Trophoblast cell (in vitro differentiated cells and primary cell): ENCODE data around the gene LRCH1.

Experiments
- DNase-seq, 2 donors: peaks; one replicate each; pipeline ENCODE4 v3.0.0-alpha.2; 2016
- H2AFZ ChIP-seq: 2 replicates; pipeline ENCODE4 v1.6.1; 2013; ENCODE audit warnings: low read length, moderate library complexity, mild to moderate bottlenecking; ENCODE audit not compliant: insufficient read depth, poor library complexity
- H2AK5ac ChIP-seq: 2 replicates; pipeline ENCODE4 v1.6.1; 2013; ENCODE audit warnings: mild to moderate bottlenecking, low read length
- H2BK120ac ChIP-seq: 2 replicates; pipeline ENCODE4 v1.6.1; 2013; ENCODE audit warnings: low read length, mild to moderate bottlenecking, moderate library complexity; ENCODE audit not compliant: insufficient read depth, poor library complexity
- H2BK12ac ChIP-seq: 2 replicates; pipeline ENCODE4 v1.6.1; 2013; ENCODE audit warnings: mild to moderate bottlenecking, low read length, moderate library complexity
- H2BK5ac ChIP-seq: 2 replicates; pipeline ENCODE4 v1.6.1; 2013; ENCODE audit warnings: low read length, low read depth, moderate library complexity, mild to moderate bottlenecking; ENCODE audit not compliant: poor library complexity
- H3K14ac ChIP-seq: 2 replicates; pipeline ENCODE4 v1.6.1; 2013; ENCODE audit warnings: mild to moderate bottlenecking, low read length
- H3K18ac ChIP-seq: 2 replicates; pipeline ENCODE4 v1.6.1; 2013; ENCODE audit warnings: mild to moderate bottlenecking, low read length
- H3K23ac ChIP-seq: 2 replicates; pipeline ENCODE4 v1.6.1; 2013; ENCODE audit warnings: low read length
- H3K27ac ChIP-seq: 2 replicates; pipeline ENCODE4 v1.5.1; 2013; ENCODE audit warnings: low read depth, mild to moderate bottlenecking, inconsistent platforms, low read length, moderate library complexity
- H3K27me3 ChIP-seq: 2 replicates; pipeline ENCODE4 v1.6.1; 2013; ENCODE audit warnings: inconsistent platforms, mild to moderate bottlenecking, low read length, moderate library complexity; ENCODE audit not compliant: insufficient read depth
- H3K36me3 ChIP-seq, 2 experiments: 1 replicate in 1 of 2; 2 replicates in 1 of 2; pipeline ENCODE4 v1.6.1; 2013; ENCODE audit warnings: low read length in 2 of 2, mild to moderate bottlenecking in 2 of 2, moderate library complexity in 1 of 2; ENCODE audit not compliant: insufficient read depth in 2 of 2, control insufficient read depth in 1 of 2
- H3K4ac ChIP-seq: 2 replicates; pipeline ENCODE4 v1.6.1; 2013; ENCODE audit warnings: low read depth, mild to moderate bottlenecking, low read length, moderate library complexity
- H3K4me1 ChIP-seq, 2 experiments: 1 replicate in 1 of 2; 2 replicates in 1 of 2; pipeline ENCODE4 v1.6.1; 2013; ENCODE audit warnings: low read length in 2 of 2, mild to moderate bottlenecking in 2 of 2, moderate library complexity in 1 of 2; ENCODE audit not compliant: insufficient read depth in 2 of 2, control insufficient read depth in 1 of 2
- H3K4me2 ChIP-seq: 2 replicates; pipeline ENCODE4 v1.6.1; 2013; ENCODE audit warnings: inconsistent platforms, mild to moderate bottlenecking, low read length, moderate library complexity
- H3K4me3 ChIP-seq: 2 replicates; pipeline ENCODE4 v1.5.1; 2013; ENCODE audit warnings: mild to moderate bottlenecking, low read depth, low read length, inconsistent platforms
- H3K79me1 ChIP-seq: one replicate; pipeline ENCODE4 v1.6.1; 2013; ENCODE audit warnings: low read length
- H3K79me2 ChIP-seq: 2 replicates; pipeline ENCODE4 v1.6.1; 2013; ENCODE audit warnings: low read length, mild to moderate bottlenecking; ENCODE audit not compliant: control insufficient read depth, insufficient read depth, poor library complexity
- H3K9ac ChIP-seq: 2 replicates; pipeline ENCODE4 v1.6.1; 2013; ENCODE audit warnings: mild to moderate bottlenecking, low read length
- H3K9me3 ChIP-seq: 2 replicates; pipeline ENCODE4 v1.6.1; 2013; ENCODE audit warnings: low read depth, mild to moderate bottlenecking, control low read depth, inconsistent platforms, low read length; ENCODE audit not compliant: insufficient read depth
- H4K12ac ChIP-seq: 2 replicates; pipeline ENCODE4 v1.6.1; 2013; ENCODE audit warnings: low read depth, mild to moderate bottlenecking, low read length, moderate library complexity
- H4K8ac ChIP-seq: 2 replicates; pipeline ENCODE4 v1.6.1; 2013; ENCODE audit warnings: low read depth, mild to moderate bottlenecking, low read length, moderate library complexity
- H4K91ac ChIP-seq: one replicate; pipeline ENCODE4 v1.6.1; 2013; ENCODE audit warnings: low read depth, mild to moderate bottlenecking, low read length, moderate library complexity
- WGBS: extraction: QIAGEN DNeasy Blood & Tissue Kit; methylation state at CpG from one replicate; pipeline ENCODE4 v1.1.7; 2013; ENCODE audit warnings: missing lambda C conversion rate; ENCODE audit not compliant: insufficient read length, insufficient coverage; ENCODE audit errors: extremely low coverage; 5-methylcytosine and 5-hydroxymethylcytosine counted together

Gene LRCH1

DNA sequence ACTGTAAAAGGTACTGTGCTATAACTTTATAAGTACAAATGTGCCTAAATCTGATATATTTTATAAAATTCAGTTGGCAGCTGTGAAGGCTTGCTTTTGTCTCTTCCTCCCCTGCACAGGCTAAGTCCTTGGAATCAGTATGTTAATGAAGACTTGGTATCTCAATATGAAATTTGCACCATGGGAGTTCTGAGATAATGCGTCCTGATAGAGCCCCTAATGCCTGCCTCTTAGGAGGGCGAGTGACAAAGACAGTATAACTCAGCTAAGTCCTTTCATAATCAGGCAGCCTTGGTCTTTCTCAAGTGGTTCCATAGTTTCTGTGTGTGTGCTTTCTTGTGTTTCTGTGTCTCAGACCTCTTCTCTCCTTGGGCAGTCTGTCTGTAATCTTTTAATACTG, 14.7 kb downstream of the LRCH1 start:
- no peak overlapping the region for H2BK120ac ChIP-seq
- peaks cover 5 to 10% of the 10 kb centered on the region in 2 experiments for H3K4me1 ChIP-seq
- no peak overlapping the region for H3K27ac ChIP-seq
- no peak overlapping the region for H2BK5ac ChIP-seq
- peaks cover 18% of the 10 kb centered on the region for H3K79me2 ChIP-seq
- no peak overlapping the region for H4K8ac ChIP-seq
- peak overlapping the region; percentile 59 for H3K4ac ChIP-seq
- no peak overlapping the region for H2AFZ ChIP-seq
- no peak overlapping the region for H3K14ac ChIP-seq
- no CpG with 5 or more reads among the region's 2 CpGs for WGBS
- H3K18ac ChIP-seq, result no peak overlapping the region
- no peak overlapping the region for H3K23ac ChIP-seq
- H3K27me3 ChIP-seq, result no peaks in the 10 kb centered on the region
- no peak overlapping the region for H2BK12ac ChIP-seq
- no peaks in the 10 kb centered on the region for H3K36me3 ChIP-seq
- DNase-seq, result no peak
- peaks cover 2% of the 10 kb centered on the region for H3K79me1 ChIP-seq
- no peak overlapping the region for H3K4me2 ChIP-seq
- H3K9me3 ChIP-seq, result no peaks in the 10 kb centered on the region
- H4K12ac ChIP-seq, result no peak overlapping the region
- no peak overlapping the region for H3K9ac ChIP-seq
- H3K4me3 ChIP-seq, result no peak overlapping the region
- H2AK5ac ChIP-seq, result no peak overlapping the region
- H4K91ac ChIP-seq, result no peak overlapping the region

DNA sequence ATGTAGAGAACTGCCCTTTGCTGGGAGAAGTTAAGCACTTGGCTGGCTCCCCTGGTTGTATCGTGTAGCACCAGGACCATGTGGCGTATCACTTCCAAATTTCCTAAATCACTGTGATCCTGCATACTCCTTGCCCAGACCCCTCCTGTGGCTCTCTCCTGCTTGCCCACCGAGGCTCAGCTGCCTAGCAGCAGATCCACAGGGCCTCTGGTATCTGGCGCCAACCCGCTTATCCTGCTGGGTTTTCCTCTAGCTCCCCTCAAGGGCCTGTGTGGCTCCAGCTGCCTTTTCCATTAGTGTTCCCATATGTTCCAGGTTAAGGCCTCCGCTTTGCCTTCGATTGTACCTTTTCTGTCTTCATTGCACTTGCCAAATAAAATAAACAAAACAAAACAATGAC, 16.5 kb downstream of the LRCH1 start:
- H2BK120ac ChIP-seq, result no peak overlapping the region
- H3K14ac ChIP-seq, result no peak overlapping the region
- no peak overlapping the region for H2AK5ac ChIP-seq
- H3K9ac ChIP-seq, result no peak overlapping the region
- H3K4me1 ChIP-seq, result peaks cover 5 to 10% of the 10 kb centered on the region in 2 experiments
- no peaks in the 10 kb centered on the region for H3K36me3 ChIP-seq
- H4K8ac ChIP-seq, result no peak overlapping the region
- no peak overlapping the region for H4K12ac ChIP-seq
- DNase-seq, result no peak
- H2AFZ ChIP-seq, result no peak overlapping the region
- no peaks in the 10 kb centered on the region for H3K9me3 ChIP-seq
- H3K79me1 ChIP-seq, result peaks cover 2% of the 10 kb centered on the region
- no peak overlapping the region for H3K23ac ChIP-seq
- H3K79me2 ChIP-seq, result peaks cover 14% of the 10 kb centered on the region
- no peak overlapping the region for H3K4me2 ChIP-seq
- H3K27me3 ChIP-seq, result no peaks in the 10 kb centered on the region
- H3K18ac ChIP-seq, result no peak overlapping the region
- no peak overlapping the region for H2BK12ac ChIP-seq
- no CpG with 5 or more reads among the region's 7 CpGs for WGBS
- peak overlapping the region; percentile 80 for H3K4ac ChIP-seq
- H4K91ac ChIP-seq, result no peak overlapping the region
- H3K4me3 ChIP-seq, result no peak overlapping the region
- H3K27ac ChIP-seq, result no peak overlapping the region
- H2BK5ac ChIP-seq, result no peak overlapping the region

DNA sequence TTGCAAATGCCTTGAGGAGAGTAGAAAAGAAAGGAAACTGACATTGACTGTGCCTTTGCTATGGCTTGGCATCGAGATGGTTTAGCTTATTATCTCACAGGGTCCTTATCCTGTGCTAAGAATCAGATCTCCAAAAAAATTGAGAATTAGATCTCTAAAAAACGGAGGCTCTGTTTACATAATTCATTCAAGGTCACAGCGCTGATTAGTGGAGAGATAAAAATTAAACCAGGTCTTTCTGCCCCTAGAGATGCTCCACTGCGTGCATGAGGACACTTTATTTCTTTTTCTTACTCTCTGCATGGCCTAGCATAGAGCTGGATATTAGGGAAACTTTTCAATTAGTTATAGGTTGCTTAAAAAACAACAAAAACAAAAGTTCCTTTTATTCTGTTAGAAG, 17.3 kb downstream of the LRCH1 start:
- no peak overlapping the region for H3K23ac ChIP-seq
- no CpG with 5 or more reads among the region's 4 CpGs for WGBS

DNA sequence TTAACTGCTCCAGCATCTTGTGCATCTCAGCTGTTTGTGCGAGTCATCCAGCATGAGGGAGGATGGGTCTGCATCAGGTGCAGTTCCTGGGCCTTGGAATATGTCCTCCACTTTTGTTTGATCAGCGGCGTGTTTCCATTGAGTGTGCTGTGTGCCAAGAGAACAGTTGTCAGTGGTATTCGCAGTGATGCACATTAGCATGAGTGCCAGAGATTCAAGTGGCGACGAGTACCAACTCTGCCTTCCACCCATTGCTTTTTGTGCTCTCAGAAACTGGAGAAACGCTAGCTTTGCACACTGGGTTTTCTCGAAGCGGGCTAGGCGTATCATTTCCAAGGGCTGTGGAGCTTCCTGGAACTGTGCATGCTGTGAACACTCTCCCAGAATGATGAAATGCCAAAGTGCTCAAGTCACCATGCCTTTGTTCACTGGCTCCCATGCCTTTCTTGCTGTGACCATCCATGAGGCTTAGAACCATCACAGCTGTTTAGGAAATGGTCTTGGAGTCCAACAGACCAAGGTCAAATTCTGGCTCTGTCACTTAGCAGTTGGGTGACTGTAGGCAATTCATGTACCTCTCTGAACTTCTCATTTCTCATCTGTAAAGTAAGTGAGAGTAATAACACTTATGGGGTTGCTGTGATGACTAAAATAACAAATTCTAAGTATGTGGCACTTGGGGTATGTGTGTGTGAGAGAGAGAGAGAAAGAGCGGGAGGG, 18.4 kb downstream of the LRCH1 start:
- Histone ChIP-seq H3K4ac (no peak overlapping the region), H2AFZ (no peak overlapping the region), H3K18ac (no peak overlapping the region), H4K12ac (no peak overlapping the region), H3K9ac (no peak overlapping the region), H3K79me2 (peaks cover 14% of the 10 kb centered on the region), H2BK12ac (no peak overlapping the region), H3K23ac (no peak overlapping the region), H3K27me3 (no peaks in the 10 kb centered on the region), H3K27ac (no peak overlapping the region), H3K36me3 (no peaks in the 10 kb centered on the region), H2BK120ac (no peak overlapping the region), H3K4me1 (peaks cover 5 to 18% of the 10 kb centered on the region in 2 experiments), H4K8ac (no peak overlapping the region), H4K91ac (no peak overlapping the region), H3K4me3 (no peak overlapping the region), H2AK5ac (no peak overlapping the region), H2BK5ac (no peak overlapping the region), H3K4me2 (no peak overlapping the region), H3K9me3 (no peaks in the 10 kb centered on the region), H3K14ac (no peak overlapping the region), H3K79me1 (peaks cover 2% of the 10 kb centered on the region)
- DNase-seq, result peak; percentile 23 to 52
- WGBS, result no CpG with 5 or more reads among the region's 11 CpGs

More for the DNA sequence above, 17.3 kb downstream of the LRCH1 start:
- H3K9me3 ChIP-seq, result no peaks in the 10 kb centered on the region
- peak overlapping the region; percentile 40 for H3K4ac ChIP-seq
- H3K4me2 ChIP-seq, result no peak overlapping the region
- no peak overlapping the region for H2AFZ ChIP-seq
- H3K4me3 ChIP-seq, result no peak overlapping the region
- no peak overlapping the region for H2BK120ac ChIP-seq
- H3K14ac ChIP-seq, result no peak overlapping the region
- no peak overlapping the region for H3K9ac ChIP-seq
- no peaks in the 10 kb centered on the region for H3K27me3 ChIP-seq
- H4K91ac ChIP-seq, result no peak overlapping the region
- H3K79me1 ChIP-seq, result peaks cover 2% of the 10 kb centered on the region
- H3K18ac ChIP-seq, result no peak overlapping the region
- peaks cover 5 to 13% of the 10 kb centered on the region in 2 experiments for H3K4me1 ChIP-seq
- H3K27ac ChIP-seq, result no peak overlapping the region
- no peak overlapping the region for H2AK5ac ChIP-seq
- no peak for DNase-seq
- H2BK12ac ChIP-seq, result no peak overlapping the region
- H3K79me2 ChIP-seq, result peaks cover 16% of the 10 kb centered on the region
- H3K36me3 ChIP-seq, result no peaks in the 10 kb centered on the region
- H4K12ac ChIP-seq, result no peak overlapping the region
- no peak overlapping the region for H2BK5ac ChIP-seq
- no peak overlapping the region for H4K8ac ChIP-seq
